ENCODE measurements around the gene MOGAT1. TPM values are rescaled to one million over a fixed set of nuclear protein-coding genes. Genes with fewer than 3 reads are reported as not detected.

Gene MOGAT1
- total RNA-seq, 1 donor from 2014 or later, result not detected

DNA sequence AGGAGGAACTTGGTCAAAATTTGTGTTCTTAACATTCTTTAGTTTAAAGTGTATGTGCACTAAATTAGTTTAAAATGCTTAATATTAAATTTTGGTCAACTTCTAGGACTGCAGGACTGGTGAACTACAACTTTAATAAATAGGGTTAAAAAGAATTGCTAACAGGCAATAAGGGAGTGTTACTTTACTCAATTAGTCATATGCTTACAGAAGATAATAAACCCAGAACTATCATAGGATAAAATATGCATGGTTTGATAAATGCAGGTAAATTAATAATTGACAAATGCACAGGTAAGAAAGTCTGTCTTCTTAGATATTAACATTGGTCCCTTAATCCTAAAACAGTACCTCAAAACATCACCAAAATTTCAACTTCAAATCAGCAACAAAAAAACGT is 36.2 kb upstream of the MOGAT1 start:
- Histone ChIP-seq H3K4me3 (ENCODE audit: low read depth, low read length) (no peak overlapping the region), H3K36me3 (ENCODE audit: control insufficient read depth, insufficient read depth, low read length) (no peaks in the 10 kb centered on the region), H3K27me3 (ENCODE audit: control insufficient read depth, insufficient read depth, low read length) (no peaks in the 10 kb centered on the region)
- no peak for DNase-seq (ENCODE audit: low read depth)
- TF ChIP-seq, protein P1, sequence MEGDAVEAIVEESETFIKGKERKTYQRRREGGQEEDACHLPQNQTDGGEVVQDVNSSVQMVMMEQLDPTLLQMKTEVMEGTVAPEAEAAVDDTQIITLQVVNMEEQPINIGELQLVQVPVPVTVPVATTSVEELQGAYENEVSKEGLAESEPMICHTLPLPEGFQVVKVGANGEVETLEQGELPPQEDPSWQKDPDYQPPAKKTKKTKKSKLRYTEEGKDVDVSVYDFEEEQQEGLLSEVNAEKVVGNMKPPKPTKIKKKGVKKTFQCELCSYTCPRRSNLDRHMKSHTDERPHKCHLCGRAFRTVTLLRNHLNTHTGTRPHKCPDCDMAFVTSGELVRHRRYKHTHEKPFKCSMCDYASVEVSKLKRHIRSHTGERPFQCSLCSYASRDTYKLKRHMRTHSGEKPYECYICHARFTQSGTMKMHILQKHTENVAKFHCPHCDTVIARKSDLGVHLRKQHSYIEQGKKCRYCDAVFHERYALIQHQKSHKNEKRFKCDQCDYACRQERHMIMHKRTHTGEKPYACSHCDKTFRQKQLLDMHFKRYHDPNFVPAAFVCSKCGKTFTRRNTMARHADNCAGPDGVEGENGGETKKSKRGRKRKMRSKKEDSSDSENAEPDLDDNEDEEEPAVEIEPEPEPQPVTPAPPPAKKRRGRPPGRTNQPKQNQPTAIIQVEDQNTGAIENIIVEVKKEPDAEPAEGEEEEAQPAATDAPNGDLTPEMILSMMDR (IDR thresholded peaks at IDR 0.05; ENCODE audit: insufficient read depth, low read length, poor library complexity, severe bottlenecking), result no peak

DNA sequence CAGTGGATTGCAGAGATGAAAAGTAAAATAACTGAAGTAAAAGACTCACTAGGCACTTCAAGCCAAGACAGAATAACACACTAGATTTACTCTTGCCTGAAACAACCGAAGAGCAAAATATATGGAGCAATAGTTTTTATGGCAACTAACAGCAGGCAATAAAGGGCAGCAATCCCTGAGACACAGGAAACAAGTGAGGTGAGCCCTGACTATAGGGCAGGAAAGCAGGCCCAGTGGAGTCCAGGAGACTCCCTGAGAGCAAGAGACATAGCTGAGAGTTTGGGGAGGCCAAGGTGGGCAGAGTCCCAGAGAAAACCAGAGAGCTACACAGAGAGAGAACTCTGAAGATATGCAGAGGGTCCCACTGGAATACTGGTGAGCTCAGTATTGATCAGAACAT is 34.4 kb upstream of the MOGAT1 start:
- Histone ChIP-seq H3K4me3 (ENCODE audit: low read depth, low read length) (no peak overlapping the region), H3K36me3 (ENCODE audit: control insufficient read depth, insufficient read depth, low read length) (no peaks in the 10 kb centered on the region), H3K27me3 (ENCODE audit: control insufficient read depth, insufficient read depth, low read length) (no peaks in the 10 kb centered on the region)
- TF ChIP-seq, protein P1 (IDR thresholded peaks at IDR 0.05; ENCODE audit: insufficient read depth, low read length, poor library complexity, severe bottlenecking), result no peak
- DNase-seq (ENCODE audit: low read depth), result no peak

DNA sequence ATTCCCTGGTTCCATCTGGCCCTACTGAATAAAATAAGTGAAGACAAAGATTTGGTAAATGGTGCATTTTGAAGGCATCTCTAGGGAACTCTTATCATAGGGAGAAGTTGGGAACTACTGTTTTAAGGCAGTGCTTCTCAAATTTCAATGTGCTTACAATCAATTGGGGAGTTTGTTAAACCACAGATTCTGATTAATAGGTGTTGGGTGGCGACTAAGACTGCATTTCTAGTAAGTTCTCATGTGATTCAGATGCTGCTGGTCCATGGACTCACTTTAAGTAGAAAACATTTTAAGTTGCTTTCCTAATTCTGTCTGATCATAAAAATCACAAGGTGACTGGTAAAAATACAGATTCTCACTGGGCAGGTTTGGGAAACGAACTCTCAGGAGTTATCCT is 30.1 kb upstream of the MOGAT1 start:
- DNase-seq (ENCODE audit: low read depth), result no peak
- H3K36me3 ChIP-seq (ENCODE audit: control insufficient read depth, insufficient read depth, low read length), result no peaks in the 10 kb centered on the region
- H3K27me3 ChIP-seq (ENCODE audit: control insufficient read depth, insufficient read depth, low read length), result no peaks in the 10 kb centered on the region
- TF ChIP-seq, protein P1 (IDR thresholded peaks at IDR 0.05; ENCODE audit: insufficient read depth, low read length, poor library complexity, severe bottlenecking), result no peak
- H3K4me3 ChIP-seq (ENCODE audit: low read depth, low read length), result no peak overlapping the region

DNA sequence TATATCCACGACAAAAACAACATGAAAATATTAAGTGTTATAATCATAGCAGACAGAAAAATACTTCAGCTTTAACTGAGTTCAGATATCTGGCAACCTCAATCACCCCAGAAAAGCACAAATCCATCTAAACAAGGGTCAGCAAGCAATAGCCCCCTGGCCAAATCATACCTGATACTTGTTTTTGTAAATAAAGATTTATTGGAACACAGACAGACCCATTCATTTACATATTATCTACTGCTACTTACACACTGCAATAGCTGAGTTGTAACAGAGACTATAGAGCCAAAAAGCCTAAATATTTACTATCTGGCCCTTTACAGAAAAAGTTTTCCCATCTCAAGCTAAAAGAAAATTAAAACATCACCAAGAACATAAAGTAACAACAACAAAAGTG is 28.3 kb upstream of the MOGAT1 start:
- DNase-seq (ENCODE audit: low read depth), result no peak
- Histone ChIP-seq H3K36me3 (ENCODE audit: control insufficient read depth, insufficient read depth, low read length) (no peaks in the 10 kb centered on the region), H3K4me3 (ENCODE audit: low read depth, low read length) (no peak overlapping the region), H3K27me3 (ENCODE audit: control insufficient read depth, insufficient read depth, low read length) (no peaks in the 10 kb centered on the region)
- TF ChIP-seq, protein P1 (IDR thresholded peaks at IDR 0.05; ENCODE audit: insufficient read depth, low read length, poor library complexity, severe bottlenecking), result no peak

DNA sequence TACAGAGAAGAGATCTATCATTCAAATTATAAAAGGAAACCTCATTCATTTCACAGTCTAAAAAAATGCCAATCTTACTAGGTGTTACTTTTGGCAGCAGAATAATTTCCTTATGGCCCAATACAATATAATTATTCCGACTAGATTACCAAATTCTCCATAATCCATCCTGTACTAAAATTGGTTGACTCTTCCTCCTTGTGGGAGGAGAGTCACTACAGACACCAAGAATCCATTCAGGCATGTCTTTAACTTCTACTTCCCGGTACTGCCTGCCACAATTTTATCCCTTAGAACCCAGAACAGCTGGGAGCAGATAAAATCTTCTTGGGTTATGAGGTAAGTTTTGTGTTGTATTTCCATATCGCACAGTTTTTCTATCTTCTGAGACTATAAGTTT is 25.4 kb upstream of the MOGAT1 start:
- Histone ChIP-seq H3K36me3 (ENCODE audit: control insufficient read depth, insufficient read depth, low read length) (peaks cover 2% of the 10 kb centered on the region), H3K4me3 (ENCODE audit: low read depth, low read length) (no peak overlapping the region), H3K27me3 (ENCODE audit: control insufficient read depth, insufficient read depth, low read length) (no peaks in the 10 kb centered on the region)
- TF ChIP-seq, protein P1 (IDR thresholded peaks at IDR 0.05; ENCODE audit: insufficient read depth, low read length, poor library complexity, severe bottlenecking), result no peak
- DNase-seq (ENCODE audit: low read depth), result no peak

DNA sequence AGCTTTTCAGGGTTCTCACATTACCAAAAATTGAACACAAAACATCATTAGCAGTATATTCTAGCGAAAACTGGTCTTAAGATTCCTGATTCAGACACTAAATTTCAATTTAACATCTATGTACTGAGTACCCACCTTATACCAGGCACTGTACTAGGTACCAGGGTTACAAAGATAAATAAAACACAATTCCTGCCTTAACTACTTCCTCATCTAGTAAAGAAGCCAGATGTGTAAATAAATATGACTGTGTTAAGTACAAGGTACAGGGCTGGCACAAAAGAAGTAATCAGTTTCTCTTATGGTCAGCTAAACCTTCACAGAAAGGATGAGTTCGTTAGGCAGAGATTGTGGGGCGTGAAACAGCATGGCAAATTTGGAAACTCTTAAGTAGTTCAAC is 21.7 kb upstream of the MOGAT1 start:
- peaks cover 2% of the 10 kb centered on the region for H3K36me3 ChIP-seq (ENCODE audit: control insufficient read depth, insufficient read depth, low read length)
- DNase-seq (ENCODE audit: low read depth), result no peak
- TF ChIP-seq, protein P1 (IDR thresholded peaks at IDR 0.05; ENCODE audit: insufficient read depth, low read length, poor library complexity, severe bottlenecking), result no peak
- H3K4me3 ChIP-seq (ENCODE audit: low read depth, low read length), result no peak overlapping the region
- no peaks in the 10 kb centered on the region for H3K27me3 ChIP-seq (ENCODE audit: control insufficient read depth, insufficient read depth, low read length)

Measured in kidney epithelial cell (primary cell).